Gastrocnemius medialis (tissue), 4 donors: ENCODE measurements around the gene ZNF440. TPM values are rescaled to one million over a fixed set of nuclear protein-coding genes. Genes with fewer than 3 reads are reported as not detected.

Experiments
- ATAC-seq, 2 donors: fragments of 150-250 bp; one replicate each; pipeline ENCODE4 v1.9.1; 2016
- DNase-seq, 2 donors: peaks; one replicate each; pipeline ENCODE4 v3.0.0-alpha.2; 2019
- H3K27ac ChIP-seq, 4 donors: fragments of 200-600 bp; sonication (generic); 1 replicate in 1 of 4; 2 replicates in 3 of 4; pipeline ENCODE4 v1.5.1; 2016 to 2018; ENCODE audit warnings: mild to moderate bottlenecking in 2 of 4, moderate library complexity in 1 of 4
- H3K27me3 ChIP-seq, 3 donors: fragments of 200-600 bp; sonication (generic) in 2 of 3; 1 replicate in 1 of 3; 2 replicates in 2 of 3; pipeline versions ENCODE4 v1.5.1 to v1.6.0; 2016 to 2019; ENCODE audit warnings: mild to moderate bottlenecking in 1 of 3, moderate library complexity in 1 of 3
- H3K36me3 ChIP-seq, 2 donors: fragments of 200-600 bp; sonication (generic) in 1 of 2; one replicate each; pipeline ENCODE4 v1.5.1; 2017 to 2018
- H3K4me1 ChIP-seq, 2 donors: fragments of 200-600 bp; sonication (generic) in 1 of 2; one replicate each; pipeline ENCODE4 v1.5.1; 2016 to 2017; ENCODE audit warnings: mild to moderate bottlenecking in 2 of 2
- H3K4me3 ChIP-seq, 4 donors: fragments of 200-600 bp; sonication (generic) in 3 of 4; 1 replicate in 1 of 4; 2 replicates in 3 of 4; pipeline ENCODE4 v1.5.1; 2016 to 2019; ENCODE audit warnings: mild to moderate bottlenecking in 2 of 4
- H3K9me3 ChIP-seq, 3 donors: fragments of 200-600 bp; sonication (generic) in 2 of 3; 1 replicate in 1 of 3; 2 replicates in 2 of 3; pipeline ENCODE4 v1.5.1; 2016 to 2019
- POLR2A ChIP-seq, 2 donors: fragments of 450-650 bp; IDR thresholded peaks; one replicate each; pipeline ENCODE4 v1.6.1; 2017; ENCODE audit warnings: antibody characterized with exemption in 2 of 2, mild to moderate bottlenecking in 2 of 2, moderate library complexity in 2 of 2
- in situ Hi-C, 4 donors: fragments of 200-750 bp; cut with MboI; loops; one replicate each; pipeline versions ENCODE4 v1.15.0 to v1.8.0; 2017; ENCODE audit warnings: low sequenced_read_pairs in 4 of 4
- intact Hi-C: fragments of 100-400 bp; cut with DNase I; formaldehyde crosslinking; loops from one replicate; pipeline ENCODE4 v1.15.1; 2023; ENCODE audit warnings: low total_unique reads
- total RNA-seq, 4 donors: library from RNA; depleted of rRNA; stranded (reverse); fragments of >200 nt; gene quantifications; one replicate each; pipeline versions ENCODE4 v1.1.0 to v1.2.3, GENCODE V29; 2016
- TF ChIP-seq, protein P1 (sequence below), 5 experiments: fragments of 450-650 bp in 3 of 5; fragments of 200-600 bp in 2 of 5; sonication (generic) in 2 of 5; IDR thresholded peaks in 4 of 5; conservative IDR thresholded peaks in 1 of 5; 1 replicate in 4 of 5; 2 replicates in 1 of 5; pipeline ENCODE4 v1.5.1; 2016 to 2019; ENCODE audit warnings: antibody characterized with exemption in 5 of 5, mild to moderate bottlenecking in 3 of 5, moderate library complexity in 3 of 5

ZNF440 gene
- total RNA-seq, 4 donors from 2014 or later = 2.5 to 5.5 (median 4.2) TPM

DNA sequence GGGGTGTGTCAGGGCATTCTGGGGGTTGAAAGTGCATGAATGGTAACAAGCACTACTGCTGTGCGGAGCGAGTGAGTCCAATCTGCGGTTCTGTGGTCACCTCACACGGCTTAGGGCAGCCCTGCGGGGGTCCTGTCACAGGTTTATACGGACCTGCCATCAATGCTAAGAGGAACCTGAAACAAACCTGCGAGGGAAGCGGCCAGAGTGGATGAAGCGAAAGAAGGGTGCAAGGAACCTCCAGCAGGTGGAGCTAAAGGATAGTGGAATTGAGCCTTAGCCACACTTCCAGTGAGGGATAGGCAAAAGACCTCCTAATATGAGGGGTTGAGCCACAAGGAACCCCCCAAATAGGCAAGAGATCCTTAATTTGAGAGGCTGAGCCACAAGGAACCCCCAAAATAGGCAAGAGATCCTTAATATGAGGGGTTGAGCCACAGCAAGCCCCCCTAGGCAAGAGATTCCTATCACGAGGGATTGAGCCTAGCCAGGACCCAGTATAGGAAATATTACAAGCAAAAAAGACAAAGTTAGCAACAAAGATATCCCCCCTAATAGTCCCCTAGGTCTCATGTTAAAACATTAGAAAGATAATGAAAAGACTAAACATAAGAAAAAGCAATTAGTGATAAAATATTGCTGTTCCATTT lies 67.2 kb downstream of the ZNF440 start:
- H3K4me3 ChIP-seq = no peak overlapping the region
- no peak overlapping the region for H3K27ac ChIP-seq
- in situ Hi-C loops = loop anchor here in 1 of 4 donors (10.0 kb wide), 1 partner anchor 264 kb away; the partner anchor contains the start of gene ZNF20
- intact Hi-C loops = loop anchor here (1.0 kb wide), 2 partner anchors 108 to 260 kb away; no protein-coding TSS in a partner anchor
- ATAC-seq (peak in 1 of 2 donors; percentile 69), DNase-seq (peak; percentile 3 to 21)
- no peaks in the 10 kb centered on the region for H3K4me1 ChIP-seq
- TF ChIP-seq, protein P1, sequence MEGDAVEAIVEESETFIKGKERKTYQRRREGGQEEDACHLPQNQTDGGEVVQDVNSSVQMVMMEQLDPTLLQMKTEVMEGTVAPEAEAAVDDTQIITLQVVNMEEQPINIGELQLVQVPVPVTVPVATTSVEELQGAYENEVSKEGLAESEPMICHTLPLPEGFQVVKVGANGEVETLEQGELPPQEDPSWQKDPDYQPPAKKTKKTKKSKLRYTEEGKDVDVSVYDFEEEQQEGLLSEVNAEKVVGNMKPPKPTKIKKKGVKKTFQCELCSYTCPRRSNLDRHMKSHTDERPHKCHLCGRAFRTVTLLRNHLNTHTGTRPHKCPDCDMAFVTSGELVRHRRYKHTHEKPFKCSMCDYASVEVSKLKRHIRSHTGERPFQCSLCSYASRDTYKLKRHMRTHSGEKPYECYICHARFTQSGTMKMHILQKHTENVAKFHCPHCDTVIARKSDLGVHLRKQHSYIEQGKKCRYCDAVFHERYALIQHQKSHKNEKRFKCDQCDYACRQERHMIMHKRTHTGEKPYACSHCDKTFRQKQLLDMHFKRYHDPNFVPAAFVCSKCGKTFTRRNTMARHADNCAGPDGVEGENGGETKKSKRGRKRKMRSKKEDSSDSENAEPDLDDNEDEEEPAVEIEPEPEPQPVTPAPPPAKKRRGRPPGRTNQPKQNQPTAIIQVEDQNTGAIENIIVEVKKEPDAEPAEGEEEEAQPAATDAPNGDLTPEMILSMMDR (IDR thresholded peaks at IDR 0.05 in 4 of 5, conservative IDR thresholded peaks at IDR 0.05 in 1 of 5) = peak; percentile 29 to 77 (median 65)
- no peak for TF ChIP-seq POLR2A (IDR thresholded peaks at IDR 0.05)
- no peaks in the 10 kb centered on the region for H3K27me3 ChIP-seq
- no peaks in the 10 kb centered on the region for H3K36me3 ChIP-seq
- no peaks in the 10 kb centered on the region for H3K9me3 ChIP-seq

DNA sequence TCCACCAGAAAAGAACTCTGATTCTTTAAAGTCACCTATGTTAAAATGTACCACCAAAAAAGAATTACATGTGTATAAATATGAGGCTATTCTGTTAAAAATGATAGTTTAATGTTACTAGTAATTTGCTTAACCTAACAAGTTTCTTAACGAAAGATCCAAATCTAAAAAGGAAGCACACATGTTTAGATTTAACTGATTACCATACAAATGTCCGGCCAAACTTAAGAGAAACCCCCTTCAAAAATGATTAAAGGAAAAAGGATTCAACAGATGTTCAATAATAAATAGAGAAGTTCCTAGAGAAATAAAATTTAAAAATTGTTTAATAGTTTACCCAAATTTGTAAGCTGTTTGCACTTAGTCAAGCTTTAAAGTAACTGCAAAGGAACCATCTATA lies 68.5 kb downstream of the ZNF440 start:
- Histone ChIP-seq H3K9me3 (no peaks in the 10 kb centered on the region), H3K4me1 (peaks cover 0 to 4% of the 10 kb centered on the region in 2 donors), H3K36me3 (no peaks in the 10 kb centered on the region), H3K27me3 (no peaks in the 10 kb centered on the region), H3K4me3 (no peak overlapping the region), H3K27ac (no peak overlapping the region)
- DNase-seq (no peak), ATAC-seq (no peak)
- intact Hi-C loops (no loop called here), in situ Hi-C loops (loop anchor here in 1 of 4 donors (10.0 kb wide), 1 partner anchor 262 kb away; the partner anchor contains the start of gene ZNF20)
- no peak for TF ChIP-seq POLR2A (IDR thresholded peaks at IDR 0.05)
- TF ChIP-seq, protein P1 (IDR thresholded peaks at IDR 0.05 in 4 of 5, conservative IDR thresholded peaks at IDR 0.05 in 1 of 5) = no peak

Other genes starting within 250 kb of the ZNF440 start
- 1 to 10 TPM; 1.3 to 5.9 (median 2.6) TPM for gene ACP5, start 236.6 kb upstream of the ZNF440 start, total RNA-seq
- gene ZNF627, start 216.8 kb upstream of the ZNF440 start, total RNA-seq = 1 to 10 TPM; 2.3 to 4.5 (median 3.7) TPM
- 1 to 10 TPM; 1.4 to 4.1 (median 2.6) TPM for gene ZNF823, start 75.3 kb upstream of the ZNF440 start, total RNA-seq
- gene ZNF441, start 47.3 kb upstream of the ZNF440 start, total RNA-seq = 1 to 10 TPM; 1.1 to 7.6 (median 2.9) TPM
- 1 to 10 TPM in 3 of 4 donors, under 1 TPM in 1; 0.92 to 1.8 (median 1.4) TPM for gene ZNF491, start 15.8 kb upstream of the ZNF440 start, total RNA-seq
- under 1 TPM in 3 of 4 donors, not detected in 1; 0.42 to 0.68 (median 0.46) TPM for gene ZNF439, start 34.5 kb downstream of the ZNF440 start, total RNA-seq
- 1 to 10 TPM in 3 of 4 donors, under 1 TPM in 1; 0.22 to 2.8 (median 1.8) TPM for gene ZNF69, start 73.5 kb downstream of the ZNF440 start, total RNA-seq
- 1 to 10 TPM; 1.3 to 5.8 (median 4.0) TPM for gene ZNF700, start 110.8 kb downstream of the ZNF440 start, total RNA-seq
- under 1 TPM; 0.46 to 0.80 (median 0.54) TPM for gene ZNF763, start 150.8 kb downstream of the ZNF440 start, total RNA-seq
- gene ZNF433, start 221.4 kb downstream of the ZNF440 start, total RNA-seq = 1 to 10 TPM; 3.6 to 8.2 (median 5.0) TPM
- not detected for gene ZNF878, start 238.7 kb downstream of the ZNF440 start, total RNA-seq